Retinal pigment epithelial cell (primary cell): ENCODE measurements around the gene DSCAML1.

ENCODE experiments used
- DNase-seq: peaks from one replicate; pipeline ENCODE4 v3.0.0-alpha.2; 2010; ENCODE audit warnings: low read depth
- H3K4me3 ChIP-seq: 2 replicates; pipeline ENCODE4 v1.5.1; 2011; ENCODE audit warnings: mild to moderate bottlenecking, low read length, control low read depth, moderate library complexity
- CTCF ChIP-seq: conservative IDR thresholded peaks from 2 replicates; pipeline ENCODE4 v1.5.1; 2011; ENCODE audit warnings: low read depth, low read length, control low read depth, inconsistent platforms

Gene DSCAML1

DNA sequence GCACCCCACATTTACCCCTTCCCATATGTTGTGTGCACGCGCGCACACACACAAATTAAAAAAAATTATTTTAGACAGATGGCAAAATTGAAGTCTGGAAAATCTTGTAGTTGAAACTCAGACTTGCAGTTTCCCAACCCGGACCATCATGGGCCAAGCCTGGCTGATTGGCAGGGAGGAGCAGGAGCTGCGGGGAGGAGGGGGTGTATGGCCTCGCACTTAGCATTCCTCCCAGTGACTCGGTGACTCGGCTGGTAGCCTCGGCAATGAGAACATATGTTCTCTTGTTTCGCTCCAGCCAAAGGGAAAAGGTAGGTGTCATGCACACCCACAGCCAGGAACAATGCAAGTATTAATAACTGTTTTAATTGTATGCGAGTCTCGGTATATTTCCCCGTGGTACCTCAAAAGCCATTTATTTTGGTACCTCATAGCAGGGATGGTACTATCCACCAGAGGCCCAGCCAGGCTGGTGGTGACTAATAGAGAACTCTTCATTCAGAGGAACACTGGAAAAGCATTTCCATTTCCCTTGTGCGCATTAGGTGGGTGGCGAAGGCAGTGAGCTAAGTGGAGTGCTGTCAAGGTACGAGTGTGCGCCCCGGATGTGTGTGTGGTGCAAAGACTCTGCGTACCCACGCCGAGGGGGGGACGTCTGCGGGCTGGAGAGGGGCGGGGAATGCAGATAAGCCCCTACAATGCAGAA lies 92.5 kb downstream of the DSCAML1 start:
- no peak overlapping the region for H3K4me3 ChIP-seq
- DNase-seq: no peak
- TF ChIP-seq CTCF: no peak

- TF ChIP-seq CTCF: no peak
- DNase-seq: no peak
These were observed 93.9 kb downstream of the DSCAML1 start for GRCh38 chr11:117702946-117703598.

GRCh38 chr11:117701781-117702180 lies 95.2 kb downstream of the DSCAML1 start:
- no peak overlapping the region for H3K4me3 ChIP-seq
- DNase-seq: no peak
- TF ChIP-seq CTCF: no peak

More at GRCh38 chr11:117702946-117703598, 93.9 kb downstream of the DSCAML1 start:
- H3K4me3 ChIP-seq: no peak overlapping the region

- no peak overlapping the region for H3K4me3 ChIP-seq
- DNase-seq: no peak
- no peak for TF ChIP-seq CTCF
These were observed 96.5 kb downstream of the DSCAML1 start for GRCh38 chr11:117700551-117700950.

DNA sequence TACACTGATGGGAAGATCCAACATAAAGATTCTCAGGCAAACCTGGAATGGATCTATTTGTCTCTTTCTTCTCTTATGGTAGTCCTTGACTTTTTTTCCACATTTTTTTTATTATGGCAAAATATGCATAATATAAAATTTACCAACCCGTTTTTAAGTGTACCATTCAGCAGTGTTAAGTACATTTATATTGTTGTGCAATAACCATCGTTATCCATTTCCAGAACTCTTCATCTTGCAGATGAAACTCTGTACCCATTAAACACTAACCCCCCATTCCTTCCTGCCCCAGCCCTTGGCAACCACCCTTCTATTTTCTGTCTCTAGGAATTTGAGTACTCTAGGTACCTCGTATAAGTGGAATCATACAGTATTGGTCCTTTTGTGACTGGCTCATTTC lies 99.7 kb downstream of the DSCAML1 start:
- no peak for TF ChIP-seq CTCF

GRCh38 chr11:117696540-117696939 lies 100.5 kb downstream of the DSCAML1 start:
- TF ChIP-seq CTCF: no peak
- H3K4me3 ChIP-seq: no peak overlapping the region
- DNase-seq: no peak

More for the DNA sequence above, 99.7 kb downstream of the DSCAML1 start:
- DNase-seq: no peak
- H3K4me3 ChIP-seq: no peak overlapping the region

DNA sequence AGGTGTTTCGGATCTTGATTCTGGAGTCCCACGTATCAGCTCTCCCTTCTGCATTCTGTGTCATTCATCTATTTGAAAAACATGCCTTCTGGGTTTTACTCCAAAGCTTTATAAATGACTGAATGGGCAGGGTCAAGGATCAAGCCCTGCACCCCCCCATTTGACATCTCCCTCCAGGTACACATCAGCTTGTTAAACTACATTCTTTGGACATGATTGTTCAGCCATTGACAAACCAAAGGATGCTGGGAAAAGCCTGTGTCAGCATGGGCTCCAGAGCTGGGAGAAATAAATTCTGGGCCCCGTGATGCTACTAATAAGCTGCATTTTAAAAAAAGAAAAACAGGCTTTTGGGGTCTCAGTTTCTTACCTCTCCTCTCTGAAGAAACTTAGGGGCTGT lies 103.7 kb downstream of the DSCAML1 start:
- TF ChIP-seq CTCF: no peak

More for the DNA sequence above, 103.7 kb downstream of the DSCAML1 start:
- DNase-seq: no peak
- H3K4me3 ChIP-seq: no peak overlapping the region
